ENCODE data around the gene AQP12A.

- TF ChIP-seq, protein P1, sequence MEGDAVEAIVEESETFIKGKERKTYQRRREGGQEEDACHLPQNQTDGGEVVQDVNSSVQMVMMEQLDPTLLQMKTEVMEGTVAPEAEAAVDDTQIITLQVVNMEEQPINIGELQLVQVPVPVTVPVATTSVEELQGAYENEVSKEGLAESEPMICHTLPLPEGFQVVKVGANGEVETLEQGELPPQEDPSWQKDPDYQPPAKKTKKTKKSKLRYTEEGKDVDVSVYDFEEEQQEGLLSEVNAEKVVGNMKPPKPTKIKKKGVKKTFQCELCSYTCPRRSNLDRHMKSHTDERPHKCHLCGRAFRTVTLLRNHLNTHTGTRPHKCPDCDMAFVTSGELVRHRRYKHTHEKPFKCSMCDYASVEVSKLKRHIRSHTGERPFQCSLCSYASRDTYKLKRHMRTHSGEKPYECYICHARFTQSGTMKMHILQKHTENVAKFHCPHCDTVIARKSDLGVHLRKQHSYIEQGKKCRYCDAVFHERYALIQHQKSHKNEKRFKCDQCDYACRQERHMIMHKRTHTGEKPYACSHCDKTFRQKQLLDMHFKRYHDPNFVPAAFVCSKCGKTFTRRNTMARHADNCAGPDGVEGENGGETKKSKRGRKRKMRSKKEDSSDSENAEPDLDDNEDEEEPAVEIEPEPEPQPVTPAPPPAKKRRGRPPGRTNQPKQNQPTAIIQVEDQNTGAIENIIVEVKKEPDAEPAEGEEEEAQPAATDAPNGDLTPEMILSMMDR (IDR thresholded peaks at IDR 0.05), result no peak
- TF ChIP-seq CBX2 (IDR thresholded peaks at IDR 0.05; ENCODE audit: borderline replicate concordance, low read depth) (no peak), NFE2L2 (conservative IDR thresholded peaks at IDR 0.05; ENCODE audit: low read length) (no peak), PHF8 (IDR thresholded peaks at IDR 0.05; ENCODE audit: borderline replicate concordance, low read depth) (no peak), RNF2 (IDR thresholded peaks at IDR 0.05; ENCODE audit: borderline replicate concordance, low read depth) (no peak), REST (IDR thresholded peaks at IDR 0.05) (no peak), POLR2A (IDR thresholded peaks at IDR 0.05; ENCODE audit: low read length) (no peak), SMC3 (IDR thresholded peaks at IDR 0.05) (no peak), CHD4 (IDR thresholded peaks at IDR 0.05; ENCODE audit: borderline replicate concordance) (no peak), EP300 (IDR thresholded peaks at IDR 0.05) (no peak), MAX (IDR thresholded peaks at IDR 0.05) (no peak), HDAC2 (IDR thresholded peaks at IDR 0.05) (no peak), BHLHE40 (IDR thresholded peaks at IDR 0.05; ENCODE audit: low read depth, low read length) (no peak)
- TF ChIP-seq, protein P2, sequence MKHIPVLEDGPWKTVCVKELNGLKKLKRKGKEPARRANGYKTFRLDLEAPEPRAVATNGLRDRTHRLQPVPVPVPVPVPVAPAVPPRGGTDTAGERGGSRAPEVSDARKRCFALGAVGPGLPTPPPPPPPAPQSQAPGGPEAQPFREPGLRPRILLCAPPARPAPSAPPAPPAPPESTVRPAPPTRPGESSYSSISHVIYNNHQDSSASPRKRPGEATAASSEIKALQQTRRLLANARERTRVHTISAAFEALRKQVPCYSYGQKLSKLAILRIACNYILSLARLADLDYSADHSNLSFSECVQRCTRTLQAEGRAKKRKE (CRISPR knock-in tag; IDR thresholded peaks at IDR 0.05; ENCODE audit: low read depth), result no peak
Observed at GRCh38 chr2:240670950-240671349, 20.7 kb upstream of the AQP12A start.
